Posterior vena cava (tissue), 2 donors: ENCODE data around the gene UBE2B. TPM values are rescaled to one million over a fixed set of nuclear protein-coding genes. Genes with fewer than 3 reads are reported as not detected.
"Not testable (repeated sequence)": the region's sequence is repeated elsewhere in the genome, so short reads cannot be mapped to it uniquely, and the experiment has no call there.

Experiments used
- DNase-seq: peaks from one replicate; pipeline ENCODE4 v3.0.0-alpha.2; 2020; ENCODE audit warnings: low spot score
- intact Hi-C, 2 donors: fragments of 100-400 bp; cut with DNase I; formaldehyde crosslinking; loops; one replicate each; pipeline versions ENCODE4 v1.14.1 to v1.14.2; 2022 to 2023
- long read RNA-seq, 2 donors: library from polyadenylated mRNA; unstranded; transcript quantifications; one replicate each; pipeline ENCODE4 v2.0.0, GENCODE V29; 2020 to 2021
- total RNA-seq, 2 donors: library from RNA; stranded (reverse); fragmentation: NEBNext Ultra II Directional; extraction: Animal tissue kit (Norgen Biotek cat#: 25700); gene quantifications; one replicate each; pipeline ENCODE4 v1.2.1, GENCODE V29; 2021
- donor health status: DM: yes; HTN: yes; CAD: no.
- donor health status: DM: yes; HTN: yes; CAD: no.

The UBE2B gene
- 10 to 100 TPM; 78.7 to 93.5 TPM for total RNA-seq
- long read RNA-seq, donor 1, transcript UBE2B-201 (6 exons, 2,515 nt) = major isoform, 7 of 8 reads
- long read RNA-seq, donor 1, partial matches to known transcripts = 0 of 8 reads
- long read RNA-seq, donor 1, other reads (novel, unspliced or antisense) = 1 of 8 reads
- long read RNA-seq, donor 2, transcript UBE2B-201 (6 exons, 2,515 nt) = major isoform, 31 of 35 reads
- long read RNA-seq, donor 2, partial matches to known transcripts = 0 of 35 reads
- long read RNA-seq, donor 2, other reads (novel, unspliced or antisense) = 4 of 35 reads

- intact Hi-C loops = no loop called here
- DNase-seq = peak; percentile 99
These were observed at the start of gene UBE2B for GRCh38 chr5:134370871-134371833. Gene UBE2B (plus strand): TSS chr5:134371569. CDS start chr5:134371596, 27 bp downstream.

- intact Hi-C loops = no loop called here
- no peak for DNase-seq
These were observed 44.0 kb upstream of the UBE2B start for GRCh38 chr5:134327327-134327726.

GRCh38 chr5:134328619-134329018 lies 42.8 kb upstream of the UBE2B start:
- intact Hi-C loops = no loop called here
- no peak for DNase-seq

- intact Hi-C loops, DNase-seq: not testable (repeated sequence)
These were observed 34.5 kb upstream of the UBE2B start for GRCh38 chr5:134336833-134337232.

- intact Hi-C loops, DNase-seq: not testable (repeated sequence)
These were observed 27.9 kb upstream of the UBE2B start for GRCh38 chr5:134343500-134343899.

GRCh38 chr5:134345476-134345875 lies 25.9 kb upstream of the UBE2B start:
- DNase-seq, intact Hi-C loops: not testable (repeated sequence)

- no peak for DNase-seq
- intact Hi-C loops = no loop called here
These were observed 25.4 kb upstream of the UBE2B start for GRCh38 chr5:134345996-134346395.

GRCh38 chr5:134349463-134349862 lies 21.9 kb upstream of the UBE2B start:
- intact Hi-C loops = no loop called here
- DNase-seq = no peak

- no peak for DNase-seq
- intact Hi-C loops = no loop called here
These were observed 15.7 kb upstream of the UBE2B start for GRCh38 chr5:134355681-134356080.

GRCh38 chr5:134365604-134366003 lies 5.8 kb upstream of the UBE2B start:
- intact Hi-C loops = loop anchor here in 1 of 2 donors (10.0 kb wide), 1 partner anchor 1419 kb away; no protein-coding TSS in a partner anchor
- no peak for DNase-seq

GRCh38 chr5:134370311-134370870 lies 978 bp upstream of the UBE2B start:
- intact Hi-C loops = no loop called here
- DNase-seq = no peak

- intact Hi-C loops = no loop called here
- peak; percentile 87 for DNase-seq
These were observed 518 bp downstream of the UBE2B start for GRCh38 chr5:134371834-134372340.

- intact Hi-C loops = not testable (repeated sequence)
These were observed 2.3 kb downstream of the UBE2B start for GRCh38 chr5:134373633-134374032.

GRCh38 chr5:134374232-134374631 lies 2.9 kb downstream of the UBE2B start:
- intact Hi-C loops = no loop called here
- DNase-seq = no peak

More at GRCh38 chr5:134373633-134374032, 2.3 kb downstream of the UBE2B start:
- DNase-seq = not testable (repeated sequence)

GRCh38 chr5:134380346-134380745 lies 9.0 kb downstream of the UBE2B start:
- intact Hi-C loops = no loop called here

GRCh38 chr5:134382204-134382603 lies 10.8 kb downstream of the UBE2B start:
- not testable (repeated sequence) for DNase-seq

More at GRCh38 chr5:134380346-134380745, 9.0 kb downstream of the UBE2B start:
- DNase-seq = no peak

GRCh38 chr5:134383980-134384697 lies 12.8 kb downstream of the UBE2B start:
- no peak for DNase-seq
- intact Hi-C loops = no loop called here

More at GRCh38 chr5:134382204-134382603, 10.8 kb downstream of the UBE2B start:
- intact Hi-C loops = not testable (repeated sequence)

- no peak for DNase-seq
- intact Hi-C loops = no loop called here
These were observed 16.1 kb downstream of the UBE2B start for GRCh38 chr5:134387443-134387842.

- DNase-seq = no peak
- intact Hi-C loops = no loop called here
These were observed 20.9 kb downstream of the UBE2B start for GRCh38 chr5:134392301-134392700.
